K562 (cell line): ENCODE results near the gene PDPK1. TPM values are rescaled to one million over a fixed set of nuclear protein-coding genes. Genes with fewer than 3 reads are reported as not detected.
"Not testable (repeated sequence)": the region's sequence is repeated elsewhere in the genome, so short reads cannot be mapped to it uniquely, and the experiment has no call there.

ENCODE experiments used
- ATAC-seq: fragments of 200-7000 bp; cut with Tn5 transposase; 3 replicates; pipeline ENCODE4 v1.9.1; 2020; ENCODE audit warnings: moderate library complexity
- BruUV-seq: library from RNA; stranded (reverse); fragments of 400-500 nt; replicated peaks from 2 replicates; lab custom pipeline; 2021; lab: Mats Ljungman, UMichigan
- CTCF ChIA-PET: fragments of 300-600 bp; formaldehyde crosslinking; extraction: SDS; loops from one replicate; lab custom pipeline; 2021; ENCODE audit warnings: low intra/inter-chr PET ratio; lab: Yijun Ruan, JAX
- POLR2A ChIA-PET: fragments of 300-600, 350-650 bp; sonication (Branson Sonifier 250); formaldehyde crosslinking; extraction: SDS; loops from one replicate; lab custom pipeline; 2021; ENCODE audit warnings: antibody characterized with exemption, inconsistent platforms; lab: Yijun Ruan, JAX
- DNase-seq, 4 experiments: peaks; one replicate each; pipeline versions ENCODE4 v3.0.0 to v3.0.0-alpha.2; 2011 to 2018; ENCODE audit warnings: low spot score in 3 of 4, mixed read lengths in 3 of 4; ENCODE audit errors: extremely low read depth in 1 of 4
- FAIRE-seq: peaks from 2 replicates; lab custom pipeline; 2011; peaks lifted over from hg19 to GRCh38; lab: Jason Lieb, UNC
- H2AFZ ChIP-seq: 2 replicates; pipeline ENCODE4 v1.6.0; 2011; ENCODE audit warnings: low read depth, low read length, control low read depth, inconsistent platforms
- H3K27ac ChIP-seq: fragments of 200-600 bp; 3 replicates; pipeline ENCODE4 v1.8.0; 2011; ENCODE audit warnings: low read depth, mild to moderate bottlenecking, control low read depth, inconsistent platforms, low read length, moderate library complexity, mixed read lengths; ENCODE audit errors: extremely low read depth
- H3K27me3 ChIP-seq, 2 experiments: fragments of 300-600 bp in 1 of 2; 2 replicates in 1 of 2; 3 replicates in 1 of 2; pipeline versions ENCODE4 v1.6.0 to v1.8.0; 2011; ENCODE audit warnings: inconsistent platforms in 2 of 2, low read length in 2 of 2, mild to moderate bottlenecking in 1 of 2, mixed read lengths in 1 of 2, moderate library complexity in 1 of 2; ENCODE audit not compliant: control insufficient read depth in 2 of 2, insufficient read depth in 2 of 2
- H3K36me3 ChIP-seq: fragments of 300-600 bp; 3 replicates; pipeline ENCODE4 v1.8.0; 2011; ENCODE audit warnings: mild to moderate bottlenecking, low read length, inconsistent platforms; ENCODE audit not compliant: control insufficient read depth, insufficient read depth
- H3K4me1 ChIP-seq, 2 experiments: fragments of 200-600 bp in 1 of 2; replicated peaks in 1 of 2; 2 replicates in 1 of 2; 3 replicates in 1 of 2; pipeline versions ENCODE4 v1.5.1 to v1.8.0; 2011; ENCODE audit warnings: inconsistent platforms in 2 of 2, low read length in 2 of 2, mild to moderate bottlenecking in 1 of 2, mixed read lengths in 1 of 2, moderate library complexity in 1 of 2; ENCODE audit not compliant: control insufficient read depth in 2 of 2, insufficient read depth in 2 of 2
- H3K4me2 ChIP-seq: 2 replicates; pipeline ENCODE4 v1.6.1; 2011; ENCODE audit warnings: low read length, control low read depth, inconsistent platforms, mixed read lengths; ENCODE audit not compliant: insufficient read depth
- H3K4me3 ChIP-seq: fragments of 200-600 bp; sonication (generic), shearing (Covaris generic); 2 replicates; pipeline ENCODE4 v1.5.1; 2016; ENCODE audit warnings: control low read depth, inconsistent platforms
- H3K79me2 ChIP-seq: fragments of 200-600 bp; 3 replicates; pipeline ENCODE4 v1.8.0; 2011; ENCODE audit warnings: low read length, inconsistent platforms; ENCODE audit not compliant: control insufficient read depth, insufficient read depth
- H3K9ac ChIP-seq, 2 experiments: 2 replicates each; pipeline versions ENCODE4 v1.6.0 to v1.6.1; 2011; ENCODE audit warnings: low read depth in 2 of 2, low read length in 2 of 2, control low read depth in 1 of 2, inconsistent platforms in 1 of 2, mild to moderate bottlenecking in 1 of 2, mixed read lengths in 1 of 2; ENCODE audit not compliant: insufficient read depth in 1 of 2
- H3K9me1 ChIP-seq: one replicate; pipeline ENCODE4 v1.6.0; 2011; ENCODE audit warnings: inconsistent platforms, mild to moderate bottlenecking, low read length, moderate library complexity; ENCODE audit not compliant: control insufficient read depth, insufficient read depth
- H3K9me3 ChIP-seq: replicated peaks from 2 replicates; pipeline ENCODE4 v1.5.1; 2011; ENCODE audit warnings: low read depth, low read length, inconsistent platforms; ENCODE audit not compliant: control insufficient read depth, insufficient read depth
- H4K20me1 ChIP-seq: replicated peaks from 2 replicates; pipeline ENCODE4 v1.6.1; 2011; ENCODE audit warnings: low read length, inconsistent platforms, mixed read lengths; ENCODE audit not compliant: control insufficient read depth, insufficient read depth
- WGBS: fragments of 100-300 bp; shearing (Covaris generic); methylation state at CpG from one replicate; pipeline ENCODE4 v1.1.6; 2016; ENCODE audit warnings: low coverage, mixed read lengths; ENCODE audit not compliant: insufficient coverage; ENCODE audit errors: missing lambda C conversion rate; 5-methylcytosine and 5-hydroxymethylcytosine counted together
- in situ Hi-C: fragments of 300-500 bp; cut with MboI; formaldehyde crosslinking; loops from 4 replicates; pipeline ENCODE4 v1.15.0; 2018; ENCODE audit warnings: inconsistent platforms, mixed read lengths
- intact Hi-C: fragments of 100-400 bp; cut with micrococcal nuclease; formaldehyde crosslinking; loops from 2 replicates; pipeline ENCODE4 v1.14.2; 2022
- polyA plus RNA-seq, 8 experiments: library from polyadenylated mRNA; depleted of rRNA in 4 of 8; stranded (reverse) in 5 of 8; unstranded in 3 of 8; fragments of >200 nt; fragmentation: Nextera tagmentation in 2 of 8; fragmentation: Illumina TruSeq in 1 of 8; extraction: Ambion mirVana in 2 of 8; extraction: Trizol in 1 of 8; gene quantifications; 2 replicates each; pipeline versions ENCODE4 v1.2.1 to v1.2.3, GENCODE V29; 2011 to 2014; ENCODE audit warnings: inconsistent platforms in 1 of 8, missing spikeins in 1 of 8
- total RNA-seq, 7 experiments: library from RNA; depleted of rRNA in 6 of 7; stranded (reverse); fragments of >200 nt in 6 of 7; fragmentation: Illumina TruSeq in 2 of 7; extraction: Trizol in 2 of 7; gene quantifications; 2 replicates each; pipeline versions ENCODE4 v1.2.1 to v1.2.3, GENCODE V29; 2011 to 2021; ENCODE audit warnings: low replicate concordance in 1 of 7

PDPK1 gene
- total and polyA plus RNA-seq, 9 of the 15 experiments (the other 6 are each of a cell fraction or from before 2014, with no cell fraction given) = 4.0 to 37.2 (median 18.7) TPM

GRCh38 chr16:2606820-2607219 lies 69.0 kb downstream of the PDPK1 start:
- H3K4me3 ChIP-seq, H3K27me3 ChIP-seq, H3K9ac ChIP-seq, H2AFZ ChIP-seq, in situ Hi-C loops, ATAC-seq, H3K4me1 ChIP-seq, DNase-seq, H3K9me3 ChIP-seq, BruUV-seq, H3K4me2 ChIP-seq, FAIRE-seq, H4K20me1 ChIP-seq, H3K27ac ChIP-seq, CTCF ChIA-PET, intact Hi-C loops, H3K9me1 ChIP-seq, POLR2A ChIA-PET: not testable (repeated sequence)
- Histone ChIP-seq H3K36me3 (peaks cover 23% of the 10 kb centered on the region; the same call in 2 of the 3 replicates), H3K79me2 (peaks cover 28% of the 10 kb centered on the region)
- WGBS = no CpG with 5 or more reads among the region's 8 CpGs

- H3K9me1 ChIP-seq, FAIRE-seq, H3K27ac ChIP-seq, POLR2A ChIA-PET, H4K20me1 ChIP-seq, DNase-seq, intact Hi-C loops, H3K9ac ChIP-seq, H2AFZ ChIP-seq, H3K4me2 ChIP-seq, H3K4me1 ChIP-seq, ATAC-seq, H3K4me3 ChIP-seq, H3K9me3 ChIP-seq, CTCF ChIA-PET, in situ Hi-C loops, BruUV-seq, H3K27me3 ChIP-seq: not testable (repeated sequence)
- WGBS = no CpG with 5 or more reads among the region's 11 CpGs
- Histone ChIP-seq H3K36me3 (peaks cover 23% of the 10 kb centered on the region; the same call in 2 of the 3 replicates), H3K79me2 (peaks cover 17% of the 10 kb centered on the region)
These were observed 71.5 kb downstream of the PDPK1 start for GRCh38 chr16:2609345-2609744.
